NOMO-1 treated with DMSO at 0.1 percent for 48 hours (cell line): ENCODE measurements around the gene NALCN.
"Not testable (repeated sequence)": the region's sequence is repeated elsewhere in the genome, so short reads cannot be mapped to it uniquely, and the experiment has no call there.

Experiments
- DNase-seq: peaks from one replicate; lab custom pipeline; 2025; ENCODE audit not compliant: unreplicated experiment; lab: John Stamatoyannopoulos, UW

The NALCN gene

DNA sequence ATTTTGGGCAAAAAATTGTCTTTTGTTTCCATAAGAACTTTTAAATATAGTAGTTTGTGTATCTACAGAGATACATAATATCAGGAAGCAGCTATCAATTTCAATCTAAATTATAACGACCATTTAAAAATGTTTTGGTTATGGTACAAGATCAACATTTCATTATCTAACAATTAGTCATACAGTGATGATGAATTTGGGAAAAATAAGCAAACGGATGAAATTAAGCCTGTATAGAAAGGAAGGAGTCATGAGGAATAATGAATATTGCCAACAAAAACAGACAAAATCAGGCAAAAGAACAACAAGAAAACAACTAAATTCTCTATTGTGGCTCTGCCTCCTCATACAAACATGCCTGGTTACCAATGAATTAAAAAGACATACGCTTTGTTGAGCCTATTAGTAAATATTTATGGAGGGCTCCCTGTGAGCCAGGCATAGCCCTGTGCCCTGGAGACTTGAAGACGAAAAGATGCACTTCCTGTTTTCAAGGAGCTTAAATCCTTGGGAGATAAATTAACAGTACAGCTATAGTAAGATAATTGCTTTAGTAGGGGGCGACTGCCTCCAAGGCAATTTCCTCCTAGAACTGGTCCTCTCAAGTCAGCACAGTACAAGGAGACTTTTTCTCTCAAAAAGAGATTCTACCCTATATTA, 73.0 kb downstream of the NALCN start:
- DNase-seq: no peak

DNA sequence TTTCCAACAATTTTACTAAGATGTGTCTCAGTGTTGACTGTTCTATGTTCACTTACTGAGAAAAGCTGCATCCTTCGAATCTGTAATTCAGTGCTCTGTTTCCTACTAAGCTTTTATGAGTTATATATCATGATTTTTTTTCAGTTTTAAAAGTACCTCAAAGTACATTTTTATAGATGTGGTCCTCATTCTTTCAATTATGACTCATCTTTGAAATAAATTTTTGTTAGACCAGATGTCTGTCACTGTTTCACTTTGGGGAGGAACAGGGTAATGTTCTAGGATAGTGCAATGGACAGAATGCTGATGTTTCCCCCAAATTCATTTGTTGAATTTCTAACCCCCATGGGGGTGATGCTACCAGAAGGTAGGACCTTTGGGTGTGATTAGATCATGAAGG, 74.8 kb downstream of the NALCN start:
- no peak for DNase-seq

DNA sequence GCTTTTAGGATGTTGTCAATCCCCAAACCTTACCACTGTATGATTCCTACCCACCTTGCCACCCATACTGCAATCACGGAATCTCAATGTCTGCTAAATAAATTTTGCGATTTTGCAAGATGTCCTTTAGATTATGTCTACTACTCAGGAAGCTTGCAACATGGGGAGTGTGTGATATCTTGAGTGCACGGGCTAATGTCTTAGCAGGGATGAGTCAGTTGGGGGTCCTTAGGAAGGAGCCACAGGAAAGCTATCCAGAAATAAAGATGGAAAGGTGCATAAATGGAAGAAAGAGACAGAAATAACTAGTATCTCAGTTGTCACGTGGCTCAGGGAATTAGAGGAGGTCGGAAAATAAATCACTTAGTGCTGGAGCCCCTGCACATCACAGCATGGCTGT, 77.1 kb downstream of the NALCN start:
- DNase-seq: no peak

DNA sequence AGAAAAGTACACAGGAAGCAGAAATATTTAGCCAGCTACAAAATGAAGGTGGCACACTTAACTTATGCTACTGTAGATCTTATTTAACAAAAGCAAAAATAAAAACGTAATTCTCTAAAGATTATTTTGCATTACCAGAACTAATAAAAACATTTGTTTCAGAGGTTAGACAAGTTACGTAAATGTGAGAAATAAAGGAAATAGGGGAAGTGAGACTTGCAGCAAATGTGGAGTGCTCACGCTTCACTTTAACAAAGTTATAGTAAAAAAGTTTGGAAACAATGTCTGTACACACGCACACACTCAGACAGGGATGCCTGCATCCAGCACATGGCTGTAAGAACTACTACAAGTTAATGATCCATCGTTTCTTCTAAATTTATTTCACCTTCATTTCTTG, 83.7 kb downstream of the NALCN start:
- DNase-seq: peak; percentile 58

DNA sequence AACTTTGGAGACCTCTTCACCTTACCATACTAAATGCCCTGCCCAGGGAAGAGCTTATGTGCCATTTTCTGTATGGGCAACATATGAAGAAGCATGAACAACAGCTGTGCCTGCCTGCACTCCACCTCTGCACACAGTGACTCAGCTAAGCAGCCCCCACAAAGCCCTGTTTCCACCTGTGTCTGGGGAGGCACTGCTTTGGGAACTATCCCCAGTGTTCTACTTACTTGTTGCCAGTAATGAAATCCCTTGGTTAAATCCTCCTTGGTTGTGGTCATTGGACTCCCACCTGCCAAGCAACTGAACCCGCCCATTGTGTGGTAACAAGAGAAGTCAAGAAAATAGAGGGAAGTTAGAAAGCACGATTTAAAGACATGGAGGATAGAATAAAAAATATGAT, 84.6 kb downstream of the NALCN start:
- DNase-seq: no peak

DNA sequence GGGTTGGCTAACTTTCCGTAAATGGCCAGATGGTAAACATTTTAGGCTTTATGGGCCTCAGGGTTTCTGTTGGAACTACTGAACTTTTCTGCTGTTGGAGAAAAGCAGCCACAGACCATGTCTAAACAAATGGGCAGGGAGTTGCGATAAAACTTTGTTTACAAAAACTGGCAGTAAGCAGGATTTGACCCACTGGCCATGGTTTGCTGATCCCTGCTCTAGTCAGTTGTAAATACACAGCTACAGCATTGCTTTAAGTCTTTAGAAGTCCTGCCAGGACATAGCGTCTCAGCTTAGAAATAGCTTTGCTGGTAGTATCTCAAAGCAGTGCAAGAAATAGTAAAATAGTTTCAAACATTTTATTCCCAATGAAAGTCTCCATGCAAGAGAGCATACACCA, 88.4 kb downstream of the NALCN start:
- no peak for DNase-seq

DNA sequence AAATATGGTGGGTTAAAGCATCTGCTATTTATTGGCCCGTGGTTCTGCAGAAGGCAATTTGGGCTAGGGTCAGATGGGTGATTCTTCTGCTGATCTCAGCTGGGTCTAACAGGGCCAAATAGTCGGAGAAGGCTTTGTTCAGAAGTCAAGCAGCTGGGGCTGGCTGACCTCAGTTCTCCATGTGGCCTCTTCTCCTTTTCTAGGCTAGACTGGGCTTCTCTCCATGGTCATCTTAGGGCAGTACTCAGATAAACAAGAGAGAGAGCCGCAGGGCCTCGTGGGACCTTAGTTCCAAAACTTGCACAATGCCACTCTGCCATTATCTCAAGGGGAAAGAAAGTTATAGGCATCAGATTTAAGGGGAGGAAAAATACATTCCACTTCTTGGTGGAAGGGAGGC, 89.6 kb downstream of the NALCN start:
- DNase-seq: no peak

DNA sequence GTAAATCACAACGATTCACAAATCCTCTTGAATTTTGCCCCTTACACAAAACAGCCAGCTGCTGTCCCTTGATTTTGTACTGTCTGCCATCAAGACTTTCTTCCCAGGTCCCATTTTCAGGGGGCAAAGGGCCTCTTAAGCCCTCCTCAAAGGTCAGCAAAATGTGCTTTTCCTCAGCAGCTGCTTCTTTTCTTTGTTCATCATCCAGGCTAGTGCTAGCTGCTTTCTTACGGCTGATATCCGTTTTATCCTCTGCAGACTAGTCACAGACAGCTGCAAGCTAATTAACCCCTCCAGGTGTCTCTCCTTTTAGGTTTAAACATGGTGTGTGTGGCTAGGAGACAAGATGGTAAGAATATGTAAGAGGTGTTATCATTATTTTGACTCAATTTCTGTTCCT, 90.9 kb downstream of the NALCN start:
- DNase-seq: no peak

DNA sequence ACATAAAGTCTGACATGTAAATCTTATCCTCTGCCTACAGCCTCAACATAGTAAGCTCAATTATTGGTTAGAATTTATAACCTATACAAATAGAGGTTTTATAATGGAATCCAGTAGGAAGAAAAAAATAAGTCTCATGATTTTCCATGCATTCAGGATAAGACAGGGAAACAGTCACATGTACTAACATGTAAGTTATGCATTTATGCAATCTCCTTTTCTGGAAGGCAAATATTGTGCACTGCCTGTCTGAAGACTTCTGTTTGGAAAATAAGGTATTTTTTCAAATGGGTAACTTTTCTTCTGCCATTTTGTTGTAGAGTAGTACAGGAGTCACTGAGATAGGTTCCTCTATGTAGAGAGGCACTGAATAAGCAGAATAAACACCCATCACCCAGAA, 92.7 kb downstream of the NALCN start:
- DNase-seq: no peak

DNA sequence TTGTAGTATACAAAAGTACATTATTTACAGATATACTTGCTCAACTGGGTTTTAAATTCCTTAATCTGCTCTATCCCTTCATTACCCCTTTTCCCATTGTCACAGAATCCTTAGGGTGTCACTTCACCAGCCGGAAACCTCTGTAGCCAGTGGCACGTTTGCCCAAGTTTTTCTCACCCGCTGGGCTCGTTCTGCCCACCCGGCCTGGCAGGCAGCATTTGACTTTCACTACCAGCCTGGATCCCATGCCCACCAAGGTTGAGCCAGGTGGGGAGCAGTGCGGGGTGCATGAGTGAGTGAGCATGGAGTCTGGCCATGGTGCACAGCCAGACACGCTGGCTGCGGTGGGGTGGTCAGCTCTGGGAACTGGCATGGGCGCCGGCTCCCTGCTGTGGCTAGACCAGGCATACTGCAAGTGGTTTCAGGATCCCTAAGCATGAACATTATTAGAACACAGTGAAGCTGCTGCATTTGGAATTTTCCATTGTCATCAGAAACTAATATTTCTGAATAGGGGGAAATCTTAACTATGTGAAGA, 98.3 kb downstream of the NALCN start:
- DNase-seq: no peak

DNA sequence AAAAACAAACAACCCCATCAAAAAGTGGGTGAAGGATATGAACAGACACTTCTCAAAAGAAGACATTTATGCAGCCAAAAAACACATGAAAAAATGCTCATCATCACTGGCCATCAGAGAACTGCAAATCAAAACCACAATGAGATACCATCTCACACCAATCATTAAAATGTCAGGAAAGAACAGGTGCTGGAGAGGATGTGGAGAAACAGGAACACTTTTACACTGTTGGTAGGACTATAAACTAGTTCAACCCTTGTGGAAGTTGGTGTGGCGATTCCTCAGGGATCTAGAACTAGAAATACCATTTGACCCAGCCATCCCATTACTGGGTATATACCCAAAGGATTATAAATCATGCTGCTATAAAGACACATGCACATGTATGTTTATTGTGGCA, 102.8 kb downstream of the NALCN start:
- DNase-seq: not testable (repeated sequence)

DNA sequence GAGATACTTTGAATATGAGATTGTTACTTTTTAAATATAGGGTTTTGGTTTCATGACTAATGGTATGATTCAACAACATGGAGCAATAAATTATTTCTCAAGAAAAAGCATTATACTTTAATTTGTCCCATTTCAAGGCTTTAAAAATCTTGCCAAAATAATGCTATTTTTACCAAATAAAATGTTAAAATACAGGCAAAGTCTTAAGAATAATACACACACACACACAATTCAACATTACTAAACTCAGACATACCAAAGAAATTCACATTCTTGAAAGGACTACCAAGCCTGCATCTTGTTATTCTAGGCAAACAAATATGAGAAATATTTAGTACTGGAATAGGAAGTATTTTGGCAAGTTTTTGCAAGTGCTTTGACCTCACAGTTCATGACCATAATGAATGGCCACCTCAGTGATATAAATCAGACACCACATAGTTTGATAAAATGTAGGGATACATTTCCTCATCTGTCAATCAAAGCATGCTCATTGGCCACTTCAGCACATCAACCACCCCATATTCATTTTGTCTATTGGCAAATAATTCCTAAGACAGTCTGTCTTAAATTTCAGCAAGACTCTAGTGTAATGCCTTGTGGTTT, 107.2 kb downstream of the NALCN start:
- DNase-seq: no peak

DNA sequence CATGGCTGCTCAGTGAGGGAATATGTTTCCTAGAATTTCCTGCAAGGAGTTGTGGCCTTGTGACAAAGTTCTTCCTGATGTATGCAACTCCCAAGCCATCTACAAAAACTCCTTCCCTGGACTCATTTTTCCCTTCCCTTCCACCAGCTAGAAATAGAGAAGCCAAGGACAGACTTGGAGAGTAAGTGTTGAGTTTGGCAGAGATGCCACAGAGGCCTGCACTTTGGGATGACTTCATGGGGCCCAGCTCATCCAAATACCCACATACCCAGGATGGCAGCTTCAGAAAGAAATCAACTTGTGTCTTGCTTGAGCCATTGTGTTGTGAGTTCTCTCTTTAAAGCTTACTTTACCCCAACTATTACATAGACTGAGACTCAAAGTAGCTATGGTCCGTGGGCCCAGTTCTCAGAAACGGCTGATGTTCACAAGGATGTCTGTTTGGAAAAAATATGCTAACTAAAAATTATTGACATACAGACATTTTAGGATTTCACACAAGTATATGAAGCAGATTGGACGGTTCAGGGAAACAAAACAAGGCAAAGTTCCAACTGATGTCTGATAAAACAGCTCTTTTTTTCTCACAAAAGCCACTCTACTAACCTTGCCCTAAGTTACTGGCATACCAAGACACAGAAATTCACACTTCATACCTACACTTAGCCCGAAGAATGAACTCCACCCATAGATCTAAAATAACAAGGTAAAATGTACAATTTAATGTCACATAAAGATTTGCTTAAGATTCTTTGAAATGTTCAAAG, 107.9 kb downstream of the NALCN start:
- DNase-seq: no peak

DNA sequence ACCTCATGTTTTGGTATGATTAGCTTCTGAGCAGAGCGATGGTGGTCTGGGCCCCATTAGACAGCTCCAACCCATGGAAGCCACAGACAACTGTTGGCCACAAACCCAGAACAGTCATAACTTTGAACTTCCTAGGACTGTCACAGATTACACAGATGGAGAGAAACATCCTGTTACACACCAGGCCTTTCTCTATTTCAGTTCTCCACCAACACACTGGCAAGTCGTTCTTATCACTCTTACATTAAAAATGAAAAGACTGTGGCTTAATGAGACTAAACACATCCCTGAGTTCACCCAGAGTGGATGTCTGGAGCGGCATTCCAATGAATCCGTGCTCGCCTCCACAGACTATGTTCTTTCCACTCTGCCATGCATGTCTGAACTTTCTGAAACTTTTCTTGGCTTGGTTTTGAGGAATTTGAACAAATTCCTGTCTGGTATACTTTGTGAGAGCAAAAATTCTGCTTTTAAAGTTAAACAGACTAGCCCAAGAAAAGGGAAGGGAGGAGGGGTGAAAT, 109.1 kb downstream of the NALCN start:
- DNase-seq: no peak

DNA sequence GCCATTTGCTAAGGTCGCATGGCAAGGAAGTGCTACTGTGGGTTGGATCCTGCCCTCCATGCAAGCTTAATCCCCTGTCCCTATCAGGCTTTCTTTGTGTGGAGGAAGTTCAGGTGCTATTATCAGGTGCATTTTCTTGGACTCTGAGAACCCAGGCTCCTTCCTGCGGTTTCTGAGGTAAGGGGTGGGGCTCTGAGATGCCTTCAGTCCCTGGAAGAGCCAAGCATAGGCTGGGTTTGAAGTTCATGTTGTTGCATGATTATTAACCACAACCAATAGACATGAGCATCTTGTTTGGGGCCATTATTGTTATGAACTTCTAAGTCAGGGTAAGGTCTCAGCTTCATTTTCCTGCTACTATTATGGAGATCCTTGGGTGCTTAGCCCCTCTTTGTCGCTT, 109.5 kb downstream of the NALCN start:
- DNase-seq: no peak

DNA sequence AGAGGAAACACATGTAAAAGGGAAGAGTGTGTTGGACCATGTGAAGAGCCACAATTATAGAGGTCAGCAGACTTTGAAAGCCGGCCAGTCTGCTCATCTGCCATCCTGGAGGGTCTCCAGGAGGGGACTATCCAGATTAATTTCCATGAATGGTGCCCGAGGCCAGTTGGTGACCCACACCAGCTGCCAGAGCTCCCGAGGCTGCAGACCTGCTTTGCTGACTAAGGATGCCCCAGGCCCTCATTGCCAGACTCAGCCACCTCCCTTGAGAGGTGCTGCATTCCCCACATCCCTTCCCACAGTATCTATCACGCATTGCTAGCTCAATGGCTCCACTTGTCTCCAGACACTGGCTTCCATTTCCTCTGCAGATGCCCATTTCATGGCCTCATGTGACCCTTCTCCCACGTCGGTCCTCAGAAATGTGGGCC, 110.3 kb downstream of the NALCN start:
- DNase-seq: no peak

DNA sequence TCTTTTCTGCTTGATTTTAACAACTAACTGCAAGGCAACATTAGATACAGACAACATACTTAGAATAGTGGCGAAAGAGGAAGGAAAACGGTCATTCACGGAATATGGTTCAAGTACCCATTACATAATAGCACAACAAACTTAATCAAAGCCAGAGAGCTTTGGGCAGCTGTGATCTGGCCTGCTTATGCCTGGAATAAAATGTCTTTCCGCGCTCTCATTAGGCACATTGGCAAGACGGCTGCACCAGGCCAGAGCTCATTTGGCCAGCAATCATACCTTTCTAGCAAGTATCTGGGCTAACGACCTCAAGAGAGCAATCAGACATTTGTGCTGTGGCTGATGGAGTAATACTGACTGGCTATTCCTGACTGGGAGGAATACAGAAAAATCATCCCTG, 112.8 kb downstream of the NALCN start:
- DNase-seq: peak; percentile 7

DNA sequence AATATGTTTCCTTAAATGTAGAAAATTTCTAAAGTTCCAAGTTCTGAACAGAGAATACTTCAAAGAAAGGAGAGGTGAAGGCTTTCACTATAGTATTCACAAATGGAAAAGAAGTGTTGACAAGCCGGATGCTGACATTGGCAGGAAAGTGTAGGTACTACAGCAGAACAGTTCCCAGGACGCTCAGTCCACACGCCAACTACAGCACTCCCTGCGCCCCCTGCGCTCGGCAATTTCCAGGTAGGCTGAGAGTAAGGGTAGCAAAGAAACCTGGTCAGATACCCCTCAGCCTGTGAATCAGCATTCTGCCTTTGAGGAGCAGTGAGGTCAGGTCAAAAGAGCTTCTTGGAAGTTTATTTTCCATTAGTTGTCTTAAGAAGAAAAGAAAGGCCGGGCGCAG, 115.3 kb downstream of the NALCN start:
- no peak for DNase-seq

DNA sequence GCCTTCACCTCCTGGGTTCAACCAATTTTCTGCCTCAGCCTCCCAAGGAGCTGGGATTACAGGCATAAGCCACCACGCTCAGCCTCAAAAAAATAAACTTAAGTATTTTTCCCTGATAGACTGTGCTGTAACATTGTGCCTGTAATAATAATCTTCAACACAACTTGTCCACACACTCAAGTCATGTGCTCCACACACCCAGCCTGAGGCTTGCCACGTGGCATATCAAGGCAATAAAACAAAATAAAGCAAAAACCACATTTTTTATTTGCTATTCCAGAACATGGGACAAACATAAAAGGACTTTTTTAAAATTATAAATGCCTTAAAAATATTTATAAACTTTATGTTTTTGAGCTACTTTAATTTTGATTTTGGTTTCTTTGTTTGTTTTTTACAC, 115.8 kb downstream of the NALCN start:
- DNase-seq: no peak

DNA sequence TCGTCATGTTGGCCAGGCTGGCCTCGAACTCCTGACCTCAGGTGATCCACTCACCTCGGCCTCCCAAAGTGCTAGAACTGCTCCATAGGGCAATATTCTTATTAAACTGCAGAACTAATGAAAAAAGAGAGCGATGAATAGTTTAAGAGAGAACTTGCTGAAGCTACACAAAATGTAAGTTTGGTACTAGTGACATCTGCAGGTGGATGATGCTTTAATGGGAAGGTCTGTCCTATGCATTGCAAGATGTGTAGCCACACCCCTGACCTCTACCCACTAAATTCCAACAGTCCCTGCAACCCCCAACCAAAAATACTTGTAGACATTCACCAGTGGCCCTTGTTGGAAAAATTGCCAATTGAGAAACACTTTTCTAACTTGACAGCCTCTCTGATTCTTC, 117.8 kb downstream of the NALCN start:
- no peak for DNase-seq

DNA sequence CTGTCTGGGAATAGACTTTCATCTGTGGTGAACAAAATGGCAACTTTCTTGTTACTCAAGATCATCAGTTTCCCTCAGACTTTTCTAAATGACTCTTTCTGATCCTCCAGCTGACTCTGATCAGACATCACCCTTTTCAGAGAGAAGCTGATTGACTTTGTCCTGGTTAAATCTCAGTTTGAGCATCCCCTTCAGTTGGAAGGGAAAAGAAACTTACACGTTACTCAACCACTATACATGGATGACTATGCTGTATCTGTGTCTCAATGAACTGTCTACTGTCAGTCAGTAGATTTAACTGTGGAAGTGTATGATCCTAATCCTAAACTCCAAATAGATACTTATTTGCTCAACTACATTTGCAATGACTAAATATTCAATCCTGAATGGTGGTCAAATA, 118.5 kb downstream of the NALCN start:
- DNase-seq: no peak

DNA sequence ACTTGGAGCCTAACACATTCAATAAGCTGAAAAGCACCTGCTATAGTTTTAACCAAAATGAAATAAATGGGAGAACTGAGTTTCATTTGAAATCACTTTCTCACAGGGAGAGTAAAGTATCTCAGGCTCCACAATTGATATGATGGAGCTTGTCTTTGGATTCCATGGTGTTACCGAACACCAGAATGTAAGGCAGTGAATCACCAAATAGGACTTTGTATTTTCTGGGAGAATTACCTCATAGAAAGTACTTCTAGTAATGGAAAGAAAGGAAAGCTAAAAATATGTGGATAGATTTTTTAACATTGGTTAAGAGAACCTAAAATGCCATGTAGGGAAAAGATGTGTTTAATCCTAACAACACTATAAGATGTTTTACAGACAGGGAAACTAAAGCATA, 123.6 kb downstream of the NALCN start:
- DNase-seq: no peak
